Activated naive CD8-positive, alpha-beta T cell treated with anti-CD3 and anti-CD28 coated beads, Interleukin-2, amount 10 ng/mL, durations not matched to agents 7 days and 5 days (primary cell): Measurements from ENCODE around the gene ACER1. TPM values are rescaled to one million over a fixed set of nuclear protein-coding genes. Genes with fewer than 3 reads are reported as not detected.

ENCODE experiments used
- ATAC-seq: fragments of 150-1000 bp; cut with Tn5 transposase; one replicate; pipeline ENCODE4 v1.10.0; 2021; ENCODE audit warnings: low read depth, moderate library complexity
- POLR2A ChIA-PET: fragments of 350-600 bp; sonication (Branson Sonifier 250); formaldehyde crosslinking; loops from one replicate; lab custom pipeline; 2021; ENCODE audit warnings: antibody characterized with exemption; lab: Charles Lee
- DNase-seq: peaks from one replicate; pipeline ENCODE4 v3.0.0; 2021
- H3K27ac Mint-ChIP-seq: one replicate; pipeline ENCODE4 v1.8.0; 2022; ENCODE audit warnings: mild to moderate bottlenecking, mixed read lengths
- H3K27me3 Mint-ChIP-seq: one replicate; pipeline ENCODE4 v1.8.0; 2022; ENCODE audit warnings: mild to moderate bottlenecking, moderate library complexity, mixed read lengths
- H3K36me3 Mint-ChIP-seq: one replicate; pipeline ENCODE4 v1.8.0; 2021; ENCODE audit warnings: mild to moderate bottlenecking, mixed read lengths
- H3K4me1 Mint-ChIP-seq: one replicate; pipeline ENCODE4 v1.8.0; 2021; ENCODE audit warnings: mixed read lengths
- H3K4me3 Mint-ChIP-seq: one replicate; pipeline ENCODE4 v1.8.0; 2022; ENCODE audit warnings: mild to moderate bottlenecking, moderate library complexity, mixed read lengths
- H3K9me3 Mint-ChIP-seq: one replicate; pipeline ENCODE4 v1.8.0; 2021; ENCODE audit warnings: mixed read lengths
- total RNA-seq, 2 experiments: library from RNA; stranded (reverse); gene quantifications; one replicate each; pipeline ENCODE4 v1.2.3, GENCODE V29; 2021

The ACER1 gene
- total RNA-seq, result under 1 TPM; 0.54 to 0.55 TPM

- ATAC-seq, result no peak
- H3K9me3 Mint-ChIP-seq, result no peaks in the 10 kb centered on the region
Observed at GRCh38 chr19:6333439-6333838, at the start of gene ACER1. TSS of gene ACER1 (minus strand) at chr19:6333612. CDS start at chr19:6333551, 61 bp downstream.

GRCh38 chr19:6383188-6383587 lies 49.8 kb upstream of the ACER1 start:
- no peak for ATAC-seq
- POLR2A ChIA-PET, result no interaction called here
- H3K36me3 Mint-ChIP-seq, result peaks cover 31% of the 10 kb centered on the region
- no peaks in the 10 kb centered on the region for H3K9me3 Mint-ChIP-seq
- no peak for DNase-seq
- H3K4me1 Mint-ChIP-seq, result no peaks in the 10 kb centered on the region
- H3K27me3 Mint-ChIP-seq, result no peaks in the 10 kb centered on the region
- no peak overlapping the region for H3K27ac Mint-ChIP-seq
- H3K4me3 Mint-ChIP-seq, result no peak overlapping the region

More at GRCh38 chr19:6333439-6333838, at the start of gene ACER1:
- no peak within 1 kb of the TSS for H3K4me3 Mint-ChIP-seq
- POLR2A ChIA-PET, result no interaction called here
- DNase-seq, result no peak
- no peak within 1 kb of the TSS for H3K27ac Mint-ChIP-seq
- no peaks in the 10 kb centered on the region for H3K36me3 Mint-ChIP-seq
- no peaks in the 10 kb centered on the region for H3K27me3 Mint-ChIP-seq
- no peaks in the 10 kb centered on the region for H3K4me1 Mint-ChIP-seq

GRCh38 chr19:6381030-6381750 lies 47.8 kb upstream of the ACER1 start:
- Mint-ChIP-seq H3K27me3 (no peaks in the 10 kb centered on the region), H3K9me3 (no peaks in the 10 kb centered on the region), H3K4me1 (no peaks in the 10 kb centered on the region), H3K4me3 (no peak overlapping the region), H3K27ac (no peak overlapping the region), H3K36me3 (peaks cover 30% of the 10 kb centered on the region)
- POLR2A ChIA-PET, result no interaction called here
- DNase-seq (no peak), ATAC-seq (no peak)

GRCh38 chr19:6379744-6380143 lies 46.3 kb upstream of the ACER1 start:
- POLR2A ChIA-PET, result no interaction called here

GRCh38 chr19:6378486-6378885 lies 45.1 kb upstream of the ACER1 start:
- peaks cover 27% of the 10 kb centered on the region for H3K36me3 Mint-ChIP-seq
- H3K27ac Mint-ChIP-seq, result no peak overlapping the region
- H3K27me3 Mint-ChIP-seq, result no peaks in the 10 kb centered on the region
- H3K4me3 Mint-ChIP-seq, result no peak overlapping the region
- POLR2A ChIA-PET, result interaction anchor here (0.6 kb wide), 1 partner anchor 18 kb away, joined by 3 read pairs; no protein-coding TSS in a partner anchor
- H3K9me3 Mint-ChIP-seq, result no peaks in the 10 kb centered on the region
- peaks cover 4% of the 10 kb centered on the region for H3K4me1 Mint-ChIP-seq
- DNase-seq, result no peak
- no peak for ATAC-seq

More at GRCh38 chr19:6379744-6380143, 46.3 kb upstream of the ACER1 start:
- ATAC-seq (no peak), DNase-seq (no peak)
- Mint-ChIP-seq H3K9me3 (no peaks in the 10 kb centered on the region), H3K27ac (no peak overlapping the region), H3K4me1 (no peaks in the 10 kb centered on the region), H3K4me3 (no peak overlapping the region), H3K36me3 (peaks cover 27% of the 10 kb centered on the region), H3K27me3 (no peaks in the 10 kb centered on the region)

DNA sequence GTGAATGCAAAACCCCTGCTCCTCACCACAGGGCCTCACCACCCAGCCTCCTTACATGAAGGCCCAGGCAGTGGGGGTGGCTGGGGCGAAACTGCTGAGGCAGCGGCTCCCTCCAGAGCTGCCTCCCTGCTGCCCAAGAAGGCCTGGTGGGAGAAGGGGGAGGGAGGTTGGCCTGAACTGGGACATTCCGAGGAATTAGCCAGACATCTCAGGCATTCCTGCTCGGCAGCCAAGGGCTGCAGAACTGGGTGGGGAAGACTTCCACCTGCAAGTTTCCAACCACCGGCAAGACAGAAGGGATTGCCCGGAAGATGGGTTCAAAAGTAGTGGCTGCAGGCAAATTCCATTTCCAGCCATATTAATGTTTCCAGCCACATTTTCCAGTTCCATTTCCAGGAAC lies 44.6 kb upstream of the ACER1 start:
- peaks cover 24% of the 10 kb centered on the region for H3K36me3 Mint-ChIP-seq
- DNase-seq (no peak), ATAC-seq (no peak)
- no peaks in the 10 kb centered on the region for H3K27me3 Mint-ChIP-seq
- H3K9me3 Mint-ChIP-seq, result no peaks in the 10 kb centered on the region
- H3K27ac Mint-ChIP-seq, result no peak overlapping the region
- H3K4me1 Mint-ChIP-seq, result peaks cover 4% of the 10 kb centered on the region
- POLR2A ChIA-PET, result interaction anchor here (0.6 to 1.9 kb wide), 2 partner anchors 15 to 17 kb away, joined by 3 to 4 read pairs; partner anchors contain the start of gene GTF2F1
- H3K4me3 Mint-ChIP-seq, result no peak overlapping the region

DNA sequence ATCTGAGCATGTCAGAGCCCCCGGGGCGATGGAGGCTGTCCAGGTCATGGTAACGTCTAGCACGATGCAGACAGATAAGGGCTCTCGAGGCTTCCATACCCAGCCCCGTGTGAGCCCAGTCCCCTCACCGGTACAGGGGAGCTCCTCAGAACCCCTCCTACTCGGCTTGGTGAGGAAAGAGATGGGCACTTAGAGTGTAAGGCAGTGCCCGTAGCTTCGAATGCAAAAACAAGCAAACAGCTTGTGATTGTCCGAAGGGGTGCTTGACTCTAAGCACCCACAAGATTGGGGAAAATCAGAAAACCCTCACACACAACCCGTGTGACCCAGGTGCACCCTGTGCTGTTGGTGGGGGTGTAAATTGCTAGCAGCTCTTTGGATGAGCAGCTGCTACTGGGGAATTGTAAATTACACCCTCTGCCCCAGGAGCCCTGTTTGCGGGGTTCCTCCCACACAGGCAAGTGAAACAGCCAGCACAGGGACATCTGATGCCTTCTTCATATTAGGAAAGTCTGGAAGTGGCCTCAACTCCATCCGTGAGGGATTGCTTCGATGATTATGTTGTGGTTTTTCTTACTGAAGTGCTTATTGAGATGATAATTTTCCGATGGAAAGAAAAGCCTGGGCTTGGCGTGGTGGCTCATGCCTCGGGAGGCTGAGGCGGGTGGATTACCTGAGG lies 43.2 kb upstream of the ACER1 start:
- POLR2A ChIA-PET, result interaction anchor here (1.9 kb wide), 1 partner anchor 17 kb away, joined by 4 read pairs; the partner anchor contains the start of gene GTF2F1
- Mint-ChIP-seq H3K4me3 (no peak overlapping the region), H3K27me3 (no peaks in the 10 kb centered on the region), H3K27ac (no peak overlapping the region), H3K9me3 (no peaks in the 10 kb centered on the region), H3K4me1 (peaks cover 9% of the 10 kb centered on the region), H3K36me3 (peaks cover 15% of the 10 kb centered on the region)
- DNase-seq (no peak), ATAC-seq (no peak)

DNA sequence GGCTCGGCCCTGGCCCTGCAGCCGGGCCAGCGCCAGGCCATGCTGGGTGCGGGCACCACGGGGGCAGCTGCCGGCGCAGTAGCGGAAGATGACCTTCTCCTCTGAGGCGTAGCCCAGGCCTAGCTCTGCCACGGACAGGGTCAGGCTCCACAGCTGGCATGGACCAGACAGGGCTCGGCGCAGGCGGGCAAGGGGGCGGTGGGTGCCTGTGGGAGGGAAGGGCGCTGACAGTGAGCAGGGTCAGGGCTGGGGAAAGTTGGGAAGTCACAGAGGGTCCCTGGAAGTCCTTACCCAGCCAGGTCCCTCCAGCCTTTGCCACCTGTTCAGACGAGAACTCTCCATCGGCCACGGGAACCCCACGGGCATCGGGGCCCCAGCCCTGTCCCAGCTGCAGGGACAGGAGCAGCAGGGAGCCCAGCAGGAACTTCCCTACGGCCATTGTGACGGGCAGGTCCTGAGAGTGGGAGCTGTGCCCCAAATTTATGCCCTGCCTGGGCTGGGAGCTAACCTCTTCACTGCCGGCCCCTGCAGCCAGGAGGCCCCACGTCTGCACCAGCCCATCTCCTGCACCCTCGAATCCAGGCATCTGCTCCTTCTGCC lies 42.1 kb upstream of the ACER1 start, which contains the start of gene PSPN:
Gene PSPN, minus strand, starts transcription at position 523 of the 600 bp plus-strand sequence. Its CDS starts 84 bp downstream, at position 439.
- H3K27ac Mint-ChIP-seq, result no peak within 1 kb of the TSS
- no peak within 1 kb of the TSS for H3K4me3 Mint-ChIP-seq
- no peak for ATAC-seq
- H3K36me3 Mint-ChIP-seq, result peaks cover 7% of the 10 kb centered on the region
- no peak for DNase-seq
- POLR2A ChIA-PET, result no interaction called here
- no peaks in the 10 kb centered on the region for H3K9me3 Mint-ChIP-seq
- H3K4me1 Mint-ChIP-seq, result peaks cover 9% of the 10 kb centered on the region
- H3K27me3 Mint-ChIP-seq, result no peaks in the 10 kb centered on the region

DNA sequence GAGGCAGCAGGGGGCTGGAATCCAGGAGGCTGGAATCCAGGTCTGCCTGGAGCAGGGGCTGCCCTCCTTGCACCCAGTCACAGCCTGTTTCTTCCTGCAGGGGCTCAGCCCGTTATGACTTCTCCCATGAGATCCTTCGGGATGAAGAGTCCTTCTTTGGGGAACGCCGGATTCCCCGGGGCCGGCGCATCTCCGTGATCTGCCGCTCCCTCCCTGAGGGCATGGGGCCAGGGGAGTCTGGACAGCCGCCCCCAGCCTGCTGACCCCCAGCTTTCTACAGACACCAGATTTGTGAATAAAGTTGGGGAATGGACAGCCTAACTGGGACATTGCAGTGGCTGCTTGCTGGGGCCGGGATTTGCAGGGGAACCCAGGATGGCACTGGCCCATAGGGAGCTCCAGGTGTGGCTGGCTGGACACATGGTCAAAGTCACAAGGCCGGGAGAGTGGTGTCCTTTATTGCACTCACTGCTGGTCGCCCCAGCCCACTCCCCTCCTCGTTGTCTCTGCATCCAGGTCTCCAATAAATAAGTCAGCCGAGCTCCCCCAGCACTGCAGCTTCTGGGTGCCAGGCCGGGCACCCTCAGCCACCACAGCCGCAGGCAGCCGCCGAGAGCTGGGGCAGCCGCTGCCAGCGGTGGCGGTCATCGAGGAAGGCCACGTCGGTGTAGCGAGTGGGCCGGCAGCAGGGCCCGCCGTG lies 41.4 kb upstream of the ACER1 start:
- peaks cover 3% of the 10 kb centered on the region for H3K36me3 Mint-ChIP-seq
- ATAC-seq, result no peak
- H3K4me1 Mint-ChIP-seq, result peaks cover 10% of the 10 kb centered on the region
- H3K4me3 Mint-ChIP-seq, result no peak overlapping the region
- no peak for DNase-seq
- POLR2A ChIA-PET, result no interaction called here
- no peaks in the 10 kb centered on the region for H3K9me3 Mint-ChIP-seq
- H3K27me3 Mint-ChIP-seq, result no peaks in the 10 kb centered on the region
- no peak overlapping the region for H3K27ac Mint-ChIP-seq

DNA sequence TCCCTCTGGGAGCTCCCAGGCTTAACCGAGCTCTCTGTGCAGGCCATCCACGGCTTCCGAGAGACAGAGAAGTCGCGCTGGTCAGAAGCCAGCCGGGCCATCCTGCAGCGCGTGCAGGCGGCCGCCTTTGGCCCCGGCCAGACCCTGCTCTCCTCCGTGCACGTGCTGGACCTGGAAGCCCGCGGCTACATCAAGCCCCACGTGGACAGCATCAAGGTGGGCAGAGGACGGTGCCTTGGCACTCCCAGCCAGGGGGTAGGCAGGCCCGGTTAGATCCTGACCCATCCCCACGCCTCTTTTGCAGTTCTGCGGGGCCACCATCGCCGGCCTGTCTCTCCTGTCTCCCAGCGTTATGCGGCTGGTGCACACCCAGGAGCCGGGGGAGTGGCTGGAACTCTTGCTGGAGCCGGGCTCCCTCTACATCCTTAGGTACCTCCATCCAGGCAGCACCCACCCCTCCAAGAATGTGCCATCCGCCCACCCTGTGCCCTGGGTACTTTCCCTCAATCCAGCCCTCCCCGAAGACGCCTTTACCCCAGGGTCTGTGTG lies 40.8 kb upstream of the ACER1 start:
- Mint-ChIP-seq H3K27ac (no peak overlapping the region), H3K4me3 (no peak overlapping the region), H3K9me3 (no peaks in the 10 kb centered on the region), H3K27me3 (no peaks in the 10 kb centered on the region), H3K4me1 (peaks cover 15% of the 10 kb centered on the region), H3K36me3 (peaks cover 7% of the 10 kb centered on the region)
- ATAC-seq, result no peak
- DNase-seq, result no peak
- POLR2A ChIA-PET, result interaction anchor here (0.6 to 4.4 kb wide), 2 partner anchors 12 to 363 kb away, joined by 3 to 40 read pairs; partner anchors contain the start of genes CLPP and GPR108

DNA sequence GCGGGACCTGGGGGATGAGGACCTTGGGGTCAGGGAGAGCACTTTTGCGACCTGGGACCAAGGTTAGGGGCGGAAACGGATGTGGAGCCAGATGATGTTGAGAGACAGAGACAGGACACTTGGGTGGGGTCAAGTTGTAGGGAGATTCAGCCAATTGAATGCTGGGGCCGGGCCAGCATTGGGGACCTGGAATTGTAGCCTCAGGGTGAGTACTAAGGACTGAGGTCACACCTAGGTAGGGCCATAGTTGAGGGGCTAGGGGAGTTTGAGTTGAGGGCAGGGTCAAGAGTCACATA lies 40.3 kb upstream of the ACER1 start:
- Mint-ChIP-seq H3K4me1 (peaks cover 15% of the 10 kb centered on the region), H3K27ac (peak overlapping the region; percentile 94), H3K4me3 (peak overlapping the region; percentile 87), H3K27me3 (no peaks in the 10 kb centered on the region), H3K9me3 (no peaks in the 10 kb centered on the region), H3K36me3 (peaks cover 10% of the 10 kb centered on the region)
- ATAC-seq (no peak), DNase-seq (no peak)
- POLR2A ChIA-PET, result interaction anchor here (0.6 to 4.4 kb wide), 4 partner anchors 11 to 364 kb away, joined by 3 to 40 read pairs (median 8); partner anchors contain the start of genes CLPP, GPR108 and GTF2F1

DNA sequence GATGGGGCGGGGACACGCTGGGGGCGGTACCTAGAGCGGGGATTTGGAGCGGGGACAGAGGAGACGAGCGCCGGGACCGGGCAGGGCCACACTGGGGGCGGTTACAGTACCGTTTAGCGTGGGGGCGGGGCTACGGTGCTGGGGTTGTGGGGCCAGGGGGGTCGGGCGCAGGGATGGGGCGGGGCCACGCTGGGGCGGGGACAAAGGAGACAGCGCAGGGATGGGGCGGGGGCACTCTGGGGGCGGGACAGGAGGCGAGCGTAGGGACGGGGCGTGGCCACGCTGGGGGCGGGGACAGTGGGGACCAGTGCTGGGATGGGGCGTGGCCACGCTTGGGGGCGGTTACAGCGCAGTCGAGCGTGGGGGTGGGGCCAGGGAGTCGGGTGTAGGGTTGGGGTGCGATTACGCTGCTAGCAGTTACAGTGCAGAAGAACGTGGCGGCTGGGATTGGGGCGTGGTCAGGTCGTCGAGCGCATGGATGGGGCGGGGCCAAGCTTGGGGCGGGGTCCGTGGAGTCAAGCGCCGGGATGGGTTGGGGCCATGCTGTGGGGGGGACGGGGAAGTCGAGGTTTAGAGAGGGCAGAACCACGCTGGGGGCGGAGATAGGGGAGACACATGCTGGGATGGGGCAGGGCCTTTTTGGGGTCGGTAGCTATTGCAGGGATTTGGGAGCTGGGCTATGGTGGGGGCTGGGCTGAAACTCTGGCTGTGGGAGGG lies 39.8 kb upstream of the ACER1 start:
- Mint-ChIP-seq H3K4me3 (peak overlapping the region; percentile 87), H3K27me3 (no peaks in the 10 kb centered on the region), H3K9me3 (no peaks in the 10 kb centered on the region), H3K27ac (peak overlapping the region; percentile 94), H3K36me3 (peaks cover 11% of the 10 kb centered on the region), H3K4me1 (peaks cover 15% of the 10 kb centered on the region)
- ATAC-seq (peak; percentile 68), DNase-seq (peak; percentile 100)
- POLR2A ChIA-PET, result interaction anchor here (0.6 to 4.4 kb wide), 9 partner anchors 11 to 364 kb away, joined by 3 to 40 read pairs (median 6); partner anchors contain the start of genes CLPP, GPR108, GTF2F1 and KHSRP
